K562 (cell line): ENCODE measurements around the gene NYNRIN. TPM values are rescaled to one million over a fixed set of nuclear protein-coding genes. Genes with fewer than 3 reads are reported as not detected.

Source experiments
- ARID1B ChIP-seq: fragments of 450-650 bp; IDR thresholded peaks from 2 replicates; pipeline ENCODE4 v1.6.1; 2016; ENCODE audit warnings: antibody characterized with exemption, mild to moderate bottlenecking, inconsistent platforms
- CBFA2T3 ChIP-seq: fragments of 450-650 bp; IDR thresholded peaks from 2 replicates; pipeline ENCODE4 v1.6.1; 2017
- CREB5 ChIP-seq: fragments of 250-450 bp; sonication (Bioruptor Pico); IDR thresholded peaks from 2 replicates; pipeline ENCODE4 v1.5.0; 2020; ENCODE audit warnings: mild to moderate bottlenecking
- CXXC5 ChIP-seq: fragments of 250-450 bp; sonication (Bioruptor Pico); IDR thresholded peaks from 2 replicates; pipeline ENCODE4 v1.8.0; 2022; ENCODE audit warnings: inconsistent platforms, mild to moderate bottlenecking, moderate library complexity
- DACH1 ChIP-seq: fragments of 450-650 bp; IDR thresholded peaks from 2 replicates; pipeline ENCODE4 v1.6.1; 2018; ENCODE audit not compliant: partially characterized antibody
- DPF2 ChIP-seq: fragments of 450-650 bp; IDR thresholded peaks from 2 replicates; pipeline ENCODE4 v1.6.1; 2016
- GATA2 ChIP-seq: sonication (generic); formaldehyde crosslinking; IDR thresholded peaks from 2 replicates; pipeline ENCODE4 v1.4.0; 2020; ENCODE audit warnings: mild to moderate bottlenecking, missing genetic modification reagents
- KHSRP ChIP-seq: fragments of 450-650 bp; IDR thresholded peaks from 2 replicates; pipeline ENCODE4 v1.6.1; 2017
- MEIS2 ChIP-seq: fragments of 450-650 bp; IDR thresholded peaks from 2 replicates; pipeline ENCODE4 v1.6.1; 2014; ENCODE audit warnings: mild to moderate bottlenecking; ENCODE audit not compliant: partially characterized antibody
- RAD21 ChIP-seq, 2 experiments: fragments of 250-450 bp in 1 of 2; fragments of 450-650 bp in 1 of 2; sonication (Bioruptor Pico) in 1 of 2; formaldehyde crosslinking in 1 of 2; IDR thresholded peaks in 1 of 2; conservative IDR thresholded peaks in 1 of 2; 2 replicates each; pipeline versions ENCODE4 v1.4.0 to v1.8.0; 2020 to 2022; ENCODE audit warnings: mild to moderate bottlenecking in 2 of 2, moderate library complexity in 1 of 2
- RBFOX2 ChIP-seq: fragments of 200-400 bp; formaldehyde crosslinking; IDR thresholded peaks from 2 replicates; pipeline ENCODE4 v1.6.1; 2017; ENCODE audit warnings: low read depth, mild to moderate bottlenecking, low read length, moderate library complexity
- RCOR1 ChIP-seq, 2 experiments: IDR thresholded peaks; 2 replicates each; pipeline ENCODE4 v1.6.1; 2012; ENCODE audit warnings: low read depth in 2 of 2, low read length in 2 of 2, borderline replicate concordance in 1 of 2, improper control_type of control experiment in 1 of 2
- TBP ChIP-seq: optimal IDR thresholded peaks from 2 replicates; pipeline ENCODE3; 2011; ENCODE audit warnings: low read depth, low read length, improper control_type of control experiment
- TCF3 ChIP-seq: sonication (generic); formaldehyde crosslinking; IDR thresholded peaks from 2 replicates; pipeline ENCODE4 v1.4.0; 2020; ENCODE audit warnings: mild to moderate bottlenecking, missing genetic modification reagents
- TSC22D4 ChIP-seq: fragments of 450-650 bp; IDR thresholded peaks from 2 replicates; pipeline ENCODE4 v1.6.1; 2016; ENCODE audit warnings: missing genetic modification characterization, missing biosample characterization, control low read depth
- ZNF124 ChIP-seq: sonication (generic); formaldehyde crosslinking; IDR thresholded peaks from 2 replicates; pipeline ENCODE4 v1.8.1; 2022; ENCODE audit warnings: missing genetic modification reagents
- ZNF263 ChIP-seq: sonication (generic); formaldehyde crosslinking; IDR thresholded peaks from 2 replicates; pipeline ENCODE4 v1.8.0; 2022; ENCODE audit warnings: mild to moderate bottlenecking, missing genetic modification reagents, borderline replicate concordance
- polyA plus RNA-seq, 8 experiments: library from polyadenylated mRNA; depleted of rRNA in 4 of 8; stranded (reverse) in 5 of 8; unstranded in 3 of 8; fragments of >200 nt; fragmentation: Nextera tagmentation in 2 of 8; fragmentation: Illumina TruSeq in 1 of 8; extraction: Ambion mirVana in 2 of 8; extraction: Trizol in 1 of 8; gene quantifications; 2 replicates each; pipeline versions ENCODE4 v1.2.1 to v1.2.3, GENCODE V29; 2011 to 2014; ENCODE audit warnings: inconsistent platforms in 1 of 8, missing spikeins in 1 of 8
- total RNA-seq, 7 experiments: library from RNA; depleted of rRNA in 6 of 7; stranded (reverse); fragments of >200 nt in 6 of 7; fragmentation: Illumina TruSeq in 2 of 7; extraction: Trizol in 2 of 7; gene quantifications; 2 replicates each; pipeline versions ENCODE4 v1.2.1 to v1.2.3, GENCODE V29; 2011 to 2021; ENCODE audit warnings: low replicate concordance in 1 of 7
- TF ChIP-seq, protein P1 (sequence below), 3 experiments: IDR thresholded peaks in 2 of 3; conservative IDR thresholded peaks in 1 of 3; 2 replicates each; pipeline ENCODE4 v1.5.1; 2011 to 2012; ENCODE audit warnings: low read length in 3 of 3, mild to moderate bottlenecking in 3 of 3, control low read depth in 2 of 3, improper control_type of control experiment in 1 of 3, inconsistent platforms in 1 of 3, low read depth in 1 of 3, mixed read lengths in 1 of 3, moderate library complexity in 1 of 3; ENCODE audit not compliant: insufficient read depth in 2 of 3

The NYNRIN gene
- total and polyA plus RNA-seq, 9 of the 15 experiments (the other 6 are each of a cell fraction or from before 2014, with no cell fraction given) = 0.04 to 1.2 (median 0.28) TPM

- TF ChIP-seq CREB5 (CRISPR knock-in tag) (no peak), DPF2 (peak; percentile 33; the same call in 1 of the 2 replicates), ZNF263 (CRISPR knock-in tag) (no peak), TSC22D4 (tag) (no peak), RCOR1 (IDR thresholded peaks at IDR 0.05; ENCODE audit: borderline replicate concordance in 1 of 2, low read depth in 2 of 2, low read length in 2 of 2) (0 out of 4 replicates have a peak, but pooled peaks of 1 of the 2 experiments have one; percentile 27), DACH1 (no peak), CBFA2T3 (peak; percentile 68), TCF3 (CRISPR knock-in tag) (peak; percentile 74), ZNF124 (CRISPR knock-in tag) (no peak), MEIS2 (peak; percentile 25), KHSRP (no peak), RAD21 (CRISPR knock-in tag; conservative IDR thresholded peaks at IDR 0.05 in 1 of 2, IDR thresholded peaks at IDR 0.05 in 1 of 2) (peak in 1 of 2 experiments; percentile 33; a peak in 2 of 4 replicates), RBFOX2 (0 out of 2 replicates have a peak, but pooled peaks have one; percentile 27), TBP (peak; percentile 26), ARID1B (peak; percentile 63), CXXC5 (CRISPR knock-in tag) (0 out of 2 replicates have a peak, but pooled peaks have one; percentile 20), GATA2 (peak; percentile 30; the same call in 1 of the 2 replicates)
- TF ChIP-seq, protein P1, sequence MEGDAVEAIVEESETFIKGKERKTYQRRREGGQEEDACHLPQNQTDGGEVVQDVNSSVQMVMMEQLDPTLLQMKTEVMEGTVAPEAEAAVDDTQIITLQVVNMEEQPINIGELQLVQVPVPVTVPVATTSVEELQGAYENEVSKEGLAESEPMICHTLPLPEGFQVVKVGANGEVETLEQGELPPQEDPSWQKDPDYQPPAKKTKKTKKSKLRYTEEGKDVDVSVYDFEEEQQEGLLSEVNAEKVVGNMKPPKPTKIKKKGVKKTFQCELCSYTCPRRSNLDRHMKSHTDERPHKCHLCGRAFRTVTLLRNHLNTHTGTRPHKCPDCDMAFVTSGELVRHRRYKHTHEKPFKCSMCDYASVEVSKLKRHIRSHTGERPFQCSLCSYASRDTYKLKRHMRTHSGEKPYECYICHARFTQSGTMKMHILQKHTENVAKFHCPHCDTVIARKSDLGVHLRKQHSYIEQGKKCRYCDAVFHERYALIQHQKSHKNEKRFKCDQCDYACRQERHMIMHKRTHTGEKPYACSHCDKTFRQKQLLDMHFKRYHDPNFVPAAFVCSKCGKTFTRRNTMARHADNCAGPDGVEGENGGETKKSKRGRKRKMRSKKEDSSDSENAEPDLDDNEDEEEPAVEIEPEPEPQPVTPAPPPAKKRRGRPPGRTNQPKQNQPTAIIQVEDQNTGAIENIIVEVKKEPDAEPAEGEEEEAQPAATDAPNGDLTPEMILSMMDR (IDR thresholded peaks at IDR 0.05 in 2 of 3, conservative IDR thresholded peaks at IDR 0.05 in 1 of 3; ENCODE audit: insufficient read depth in 2 of 3, low read depth in 1 of 3, low read length in 3 of 3) = peak; percentile 10 to 33 (median 11); a peak in 2 of 6 replicates
Measured at GRCh38 chr14:24416254-24416931, 17.6 kb downstream of the NYNRIN start (continued).
